CD4-positive, CD25-positive, alpha-beta regulatory T cell (primary cell): Measurements from ENCODE around the gene OR1S1. TPM values are rescaled to one million over a fixed set of nuclear protein-coding genes. Genes with fewer than 3 reads are reported as not detected.
"Not testable (repeated sequence)": the region's sequence is repeated elsewhere in the genome, so short reads cannot be mapped to it uniquely, and the experiment has no call there.

Source experiments
- ATAC-seq, 2 donors: fragments of 150-1000 bp; cut with Tn5 transposase; one replicate each; pipeline ENCODE4 v1.10.0; 2021; ENCODE audit warnings: low read depth in 2 of 2, moderate number of reproducible peaks in 2 of 2, moderate library complexity in 1 of 2
- DNase-seq, 3 donors: peaks; one replicate each; pipeline versions ENCODE4 v3.0.0 to v3.0.0-alpha.2; 2012 to 2022; ENCODE audit warnings: mixed read lengths in 1 of 3
- H3K27ac ChIP-seq: one replicate; pipeline ENCODE4 v1.7.0; 2013; ENCODE audit warnings: mild to moderate bottlenecking, low read length; ENCODE audit not compliant: insufficient read depth, poor library complexity, severe bottlenecking
- H3K27me3 ChIP-seq: one replicate; pipeline ENCODE4 v1.7.0; 2013; ENCODE audit warnings: low read length; ENCODE audit not compliant: control insufficient read depth, insufficient read depth
- H3K36me3 ChIP-seq: one replicate; pipeline ENCODE4 v1.7.0; 2013; ENCODE audit warnings: mild to moderate bottlenecking, low read length, moderate library complexity; ENCODE audit not compliant: control insufficient read depth, insufficient read depth
- H3K4me1 ChIP-seq: 2 replicates; pipeline ENCODE4 v1.7.0; 2013; ENCODE audit warnings: mild to moderate bottlenecking, low read length; ENCODE audit not compliant: insufficient read depth, control insufficient read depth, poor library complexity, severe bottlenecking
- H3K4me3 ChIP-seq: one replicate; pipeline ENCODE4 v1.7.0; 2013; ENCODE audit warnings: low read depth, mild to moderate bottlenecking, low read length, moderate library complexity
- H3K9me3 ChIP-seq, 2 experiments: 1 replicate in 1 of 2; 2 replicates in 1 of 2; pipeline ENCODE4 v1.7.0; 2013; ENCODE audit warnings: low read length in 2 of 2, mild to moderate bottlenecking in 1 of 2, moderate library complexity in 1 of 2; ENCODE audit not compliant: control insufficient read depth in 2 of 2
- H3K27ac Mint-ChIP-seq, 3 donors: one replicate each; pipeline ENCODE4 v1.8.0; 2020 to 2022; ENCODE audit warnings: mild to moderate bottlenecking in 3 of 3, mixed read lengths in 3 of 3, moderate library complexity in 2 of 3
- H3K27me3 Mint-ChIP-seq: one replicate; pipeline ENCODE4 v1.8.0; 2022; ENCODE audit warnings: mild to moderate bottlenecking, mixed read lengths
- H3K36me3 Mint-ChIP-seq: one replicate; pipeline ENCODE4 v1.8.0; 2020; ENCODE audit warnings: mixed read lengths
- H3K4me1 Mint-ChIP-seq, 4 donors: one replicate each; pipeline ENCODE4 v1.8.0; 2020 to 2022; ENCODE audit warnings: mixed read lengths in 4 of 4, mild to moderate bottlenecking in 1 of 4
- H3K4me3 Mint-ChIP-seq, 4 donors: one replicate each; pipeline ENCODE4 v1.8.0; 2020 to 2022; ENCODE audit warnings: mild to moderate bottlenecking in 4 of 4, mixed read lengths in 4 of 4, moderate library complexity in 3 of 4
- H3K9me3 Mint-ChIP-seq, 7 donors: one replicate each; pipeline ENCODE4 v1.8.0; 2020 to 2022; ENCODE audit warnings: mixed read lengths in 7 of 7, mild to moderate bottlenecking in 3 of 7, moderate library complexity in 2 of 7
- polyA plus RNA-seq, 4 donors: library from polyadenylated mRNA; unstranded; fragments of 300-500 nt; fragmentation: Illumina TruSeq; gene quantifications; one replicate each; pipeline ENCODE4 v1.2.3, GENCODE V29; 2021
- total RNA-seq: library from RNA; stranded (reverse); gene quantifications from one replicate; pipeline ENCODE4 v1.2.3, GENCODE V29; 2022

OR1S1 gene
- total RNA-seq, result not detected
- not detected for polyA plus RNA-seq

DNA sequence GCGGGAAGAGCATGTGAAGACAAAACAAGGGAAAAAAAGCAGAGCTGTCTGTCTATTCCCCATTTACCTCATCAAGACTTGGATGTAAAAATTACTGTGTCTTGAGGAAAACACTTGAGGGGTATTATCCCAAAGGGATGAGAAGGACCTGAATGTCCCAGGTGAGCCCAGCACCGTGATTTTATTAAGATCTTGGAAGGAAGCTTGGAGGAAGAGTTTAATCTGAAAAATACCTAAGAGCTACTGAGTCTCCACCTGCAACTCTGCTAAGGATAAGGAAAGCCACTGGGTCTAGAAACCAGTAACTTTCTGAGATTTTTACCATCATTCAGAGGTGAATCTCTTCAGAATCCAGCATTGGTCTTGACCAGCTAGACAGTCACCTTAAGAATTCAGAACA lies at the start of gene OR1S1:
Gene OR1S1, plus strand, starts transcription at position 301 of the 400 bp plus-strand sequence.
- not testable (repeated sequence) for H3K9me3 ChIP-seq, H3K27ac ChIP-seq, H3K36me3 ChIP-seq, H3K27me3 ChIP-seq, ATAC-seq, H3K27ac Mint-ChIP-seq, H3K27me3 Mint-ChIP-seq, H3K9me3 Mint-ChIP-seq, H3K4me1 Mint-ChIP-seq, DNase-seq, H3K4me3 ChIP-seq, H3K4me3 Mint-ChIP-seq, H3K4me1 ChIP-seq, H3K36me3 Mint-ChIP-seq

DNA sequence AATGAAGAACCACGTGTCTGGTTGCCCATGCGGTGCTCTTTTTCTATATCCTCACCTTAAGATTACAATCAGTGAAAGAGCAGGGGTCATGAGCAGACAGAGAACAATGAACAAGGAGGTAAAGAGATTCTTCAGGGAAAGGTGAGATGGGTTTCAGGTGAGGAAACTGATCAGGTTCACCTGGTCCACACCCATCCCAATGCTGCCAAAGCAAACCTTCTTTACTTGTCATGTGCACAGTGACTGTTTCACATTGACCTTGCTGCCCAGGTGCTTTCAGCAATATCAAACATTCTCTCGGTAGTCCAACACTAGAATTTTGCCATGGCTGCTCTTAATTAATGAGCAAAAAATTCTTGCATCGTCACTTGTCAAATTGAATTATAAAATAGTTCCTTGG lies 48.1 kb upstream of the OR1S1 start:
- H3K4me1 ChIP-seq, result no peaks in the 10 kb centered on the region
- Mint-ChIP-seq H3K9me3 (peaks cover 0 to 5% (median 0%) of the 10 kb centered on the region in 7 donors), H3K27ac (no peak overlapping the region), H3K36me3 (no peaks in the 10 kb centered on the region), H3K4me3 (no peak overlapping the region), H3K4me1 (no peaks in the 10 kb centered on the region), H3K27me3 (no peaks in the 10 kb centered on the region)
- no peaks in the 10 kb centered on the region for H3K9me3 ChIP-seq
- ATAC-seq, result no peak
- DNase-seq, result no peak
- H3K27ac ChIP-seq, result no peak overlapping the region
- no peak overlapping the region for H3K4me3 ChIP-seq
- H3K36me3 ChIP-seq, result no peaks in the 10 kb centered on the region
- H3K27me3 ChIP-seq, result no peaks in the 10 kb centered on the region

DNA sequence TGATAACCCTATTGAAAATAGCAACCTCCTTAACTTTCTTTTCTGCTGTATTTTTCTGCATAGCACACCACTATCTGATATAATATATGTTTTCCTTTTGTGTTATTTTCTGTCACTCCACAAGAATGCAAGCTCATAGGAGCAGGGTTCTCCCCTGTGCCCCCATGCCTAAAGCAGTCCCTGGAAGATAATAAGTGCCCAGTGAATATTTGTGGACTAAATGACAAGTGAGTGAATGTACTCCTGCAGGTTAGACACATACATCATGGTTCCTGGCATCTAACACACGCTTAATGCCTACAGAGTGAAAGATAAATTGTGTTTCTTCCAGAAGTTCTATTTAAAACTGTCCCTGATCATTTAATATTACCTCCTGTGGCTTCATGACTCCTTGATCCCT lies 47.5 kb upstream of the OR1S1 start:
- Histone ChIP-seq H3K4me1 (no peaks in the 10 kb centered on the region), H3K4me3 (no peak overlapping the region), H3K36me3 (no peaks in the 10 kb centered on the region), H3K27me3 (no peaks in the 10 kb centered on the region), H3K27ac (no peak overlapping the region), H3K9me3 (no peaks in the 10 kb centered on the region)
- ATAC-seq (no peak), DNase-seq (no peak)
- no peak overlapping the region for H3K4me3 Mint-ChIP-seq
- H3K4me1 Mint-ChIP-seq, result no peaks in the 10 kb centered on the region
- no peaks in the 10 kb centered on the region for H3K27me3 Mint-ChIP-seq
- no peak overlapping the region for H3K27ac Mint-ChIP-seq
- peaks cover 0 to 2% (median 0%) of the 10 kb centered on the region in 7 donors for H3K9me3 Mint-ChIP-seq
- no peaks in the 10 kb centered on the region for H3K36me3 Mint-ChIP-seq

DNA sequence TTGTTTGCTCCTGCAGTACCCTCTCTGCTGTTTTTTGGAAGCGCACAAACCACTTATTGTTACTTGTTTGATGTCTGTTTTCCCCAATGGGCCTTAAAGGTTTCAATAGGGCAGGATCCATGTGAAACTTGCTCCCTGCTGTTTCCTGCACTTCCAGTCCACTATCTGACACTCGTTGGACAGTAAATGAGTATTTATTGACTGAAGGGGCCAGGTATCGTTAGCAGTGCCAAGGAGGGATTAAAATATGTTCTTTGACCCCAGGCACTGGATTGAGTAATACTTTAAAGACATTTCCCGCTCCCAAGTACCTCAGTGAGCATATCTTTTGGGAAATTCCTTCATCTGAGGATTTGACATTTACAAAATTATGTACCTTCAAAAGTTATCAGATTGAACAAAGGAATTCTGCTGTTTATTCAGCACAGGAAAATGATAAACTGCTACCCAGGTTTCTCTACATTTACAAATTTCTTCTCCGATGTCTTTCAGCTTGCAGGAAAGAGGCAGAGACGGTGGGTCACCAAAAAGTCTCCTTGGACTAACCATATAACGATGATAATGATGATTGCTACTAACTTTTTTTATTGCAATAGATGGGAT lies 46.9 kb upstream of the OR1S1 start:
- no peak overlapping the region for H3K27ac ChIP-seq
- ATAC-seq (no peak), DNase-seq (no peak)
- Mint-ChIP-seq H3K4me1 (no peaks in the 10 kb centered on the region), H3K4me3 (no peak overlapping the region), H3K27ac (no peak overlapping the region), H3K36me3 (no peaks in the 10 kb centered on the region), H3K9me3 (peaks cover 0 to 2% (median 0%) of the 10 kb centered on the region in 7 donors), H3K27me3 (peaks cover 4% of the 10 kb centered on the region)
- H3K36me3 ChIP-seq, result no peaks in the 10 kb centered on the region
- no peaks in the 10 kb centered on the region for H3K4me1 ChIP-seq
- H3K9me3 ChIP-seq, result no peaks in the 10 kb centered on the region
- no peaks in the 10 kb centered on the region for H3K27me3 ChIP-seq
- no peak overlapping the region for H3K4me3 ChIP-seq

DNA sequence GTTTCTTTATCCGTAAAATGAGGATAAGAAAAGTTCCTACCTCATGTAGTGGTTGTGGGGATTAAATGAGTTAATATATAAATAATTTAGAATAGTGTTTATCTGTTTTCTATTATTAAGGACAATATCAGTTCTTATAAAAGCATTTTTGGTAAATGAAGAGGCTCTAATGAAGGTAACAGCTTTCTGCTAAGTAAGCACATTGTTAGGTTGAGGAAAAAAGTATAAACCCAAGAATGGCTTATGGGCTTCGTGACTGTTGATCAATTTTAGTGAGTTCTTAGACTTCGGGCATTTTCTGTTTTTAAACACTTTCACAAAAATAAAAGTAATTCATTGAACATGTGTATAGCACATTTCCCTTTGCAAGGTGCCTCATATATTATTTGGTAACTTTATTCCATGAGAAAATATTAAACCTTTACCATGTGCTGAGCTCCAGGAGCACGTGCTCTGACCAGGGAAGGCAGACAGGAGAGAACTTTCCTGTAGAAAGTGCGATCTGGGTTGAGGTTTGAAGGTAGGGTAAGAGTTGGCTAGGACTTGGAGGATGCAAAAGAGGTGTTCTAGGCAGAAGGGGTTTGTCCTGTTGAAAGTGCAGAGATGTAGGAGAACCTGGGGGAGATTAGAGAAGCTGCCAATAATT lies 35.0 kb upstream of the OR1S1 start:
- ATAC-seq (no peak), DNase-seq (no peak)
- H3K4me1 ChIP-seq, result no peaks in the 10 kb centered on the region
- H3K27me3 ChIP-seq, result no peaks in the 10 kb centered on the region
- H3K27ac ChIP-seq, result no peak overlapping the region
- no peaks in the 10 kb centered on the region for H3K36me3 Mint-ChIP-seq
- H3K4me3 ChIP-seq, result no peak overlapping the region
- H3K36me3 ChIP-seq, result no peaks in the 10 kb centered on the region
- H3K4me1 Mint-ChIP-seq, result no peaks in the 10 kb centered on the region
- H3K9me3 ChIP-seq, result no peaks in the 10 kb centered on the region
- H3K27me3 Mint-ChIP-seq, result peaks cover 8% of the 10 kb centered on the region
- H3K27ac Mint-ChIP-seq, result no peak overlapping the region
- H3K4me3 Mint-ChIP-seq, result no peak overlapping the region
- peaks cover 0 to 7% (median 0%) of the 10 kb centered on the region in 7 donors for H3K9me3 Mint-ChIP-seq

DNA sequence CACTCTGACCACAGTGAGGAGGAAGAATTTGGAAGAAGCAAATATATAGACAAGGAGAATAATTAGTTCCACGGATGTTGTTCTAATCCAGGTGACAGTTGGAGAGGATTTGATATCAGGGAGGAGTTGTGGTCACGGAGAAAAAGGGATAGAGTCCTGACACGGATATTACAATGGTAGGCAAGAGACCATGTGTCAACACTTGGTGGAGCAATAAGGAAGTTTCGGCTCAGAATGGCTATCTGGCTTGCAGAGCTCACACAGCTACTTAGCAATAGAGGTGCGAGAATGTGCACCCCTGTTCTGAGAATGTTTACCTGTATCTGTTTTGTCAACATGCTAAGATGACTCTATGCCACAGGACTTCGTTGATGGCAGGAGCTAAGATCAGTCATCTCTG lies 34.1 kb upstream of the OR1S1 start:
- Histone ChIP-seq H3K9me3 (no peaks in the 10 kb centered on the region), H3K4me3 (no peak overlapping the region), H3K36me3 (no peaks in the 10 kb centered on the region), H3K4me1 (no peaks in the 10 kb centered on the region), H3K27me3 (no peaks in the 10 kb centered on the region), H3K27ac (no peak overlapping the region)
- ATAC-seq (no peak), DNase-seq (no peak)
- H3K9me3 Mint-ChIP-seq, result peaks cover 0 to 7% (median 0%) of the 10 kb centered on the region in 7 donors
- H3K27ac Mint-ChIP-seq, result no peak overlapping the region
- H3K4me3 Mint-ChIP-seq, result no peak overlapping the region
- H3K36me3 Mint-ChIP-seq, result no peaks in the 10 kb centered on the region
- H3K4me1 Mint-ChIP-seq, result no peaks in the 10 kb centered on the region
- H3K27me3 Mint-ChIP-seq, result peaks cover 8% of the 10 kb centered on the region

DNA sequence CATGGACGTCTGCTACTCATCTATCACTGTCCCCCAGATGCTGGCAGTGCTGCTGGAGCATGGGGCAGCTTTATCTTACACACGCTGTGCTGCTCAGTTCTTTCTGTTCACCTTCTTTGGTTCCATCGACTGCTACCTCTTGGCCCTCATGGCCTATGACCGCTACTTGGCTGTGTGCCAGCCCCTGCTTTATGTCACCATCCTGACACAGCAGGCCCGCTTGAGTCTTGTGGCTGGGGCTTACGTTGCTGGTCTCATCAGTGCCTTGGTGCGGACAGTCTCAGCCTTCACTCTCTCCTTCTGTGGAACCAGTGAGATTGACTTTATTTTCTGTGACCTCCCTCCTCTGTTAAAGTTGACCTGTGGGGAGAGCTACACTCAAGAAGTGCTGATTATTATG lies 32.9 kb upstream of the OR1S1 start:
- H3K4me3 ChIP-seq, result no peak overlapping the region
- no peaks in the 10 kb centered on the region for H3K4me1 ChIP-seq
- Mint-ChIP-seq H3K4me3 (no peak overlapping the region), H3K27me3 (peaks cover 8% of the 10 kb centered on the region), H3K36me3 (no peaks in the 10 kb centered on the region), H3K27ac (no peak overlapping the region), H3K4me1 (no peaks in the 10 kb centered on the region), H3K9me3 (peaks cover 0 to 7% (median 0%) of the 10 kb centered on the region in 7 donors)
- DNase-seq, result no peak
- no peaks in the 10 kb centered on the region for H3K9me3 ChIP-seq
- H3K27me3 ChIP-seq, result no peaks in the 10 kb centered on the region
- ATAC-seq, result no peak
- H3K27ac ChIP-seq, result no peak overlapping the region
- no peaks in the 10 kb centered on the region for H3K36me3 ChIP-seq

DNA sequence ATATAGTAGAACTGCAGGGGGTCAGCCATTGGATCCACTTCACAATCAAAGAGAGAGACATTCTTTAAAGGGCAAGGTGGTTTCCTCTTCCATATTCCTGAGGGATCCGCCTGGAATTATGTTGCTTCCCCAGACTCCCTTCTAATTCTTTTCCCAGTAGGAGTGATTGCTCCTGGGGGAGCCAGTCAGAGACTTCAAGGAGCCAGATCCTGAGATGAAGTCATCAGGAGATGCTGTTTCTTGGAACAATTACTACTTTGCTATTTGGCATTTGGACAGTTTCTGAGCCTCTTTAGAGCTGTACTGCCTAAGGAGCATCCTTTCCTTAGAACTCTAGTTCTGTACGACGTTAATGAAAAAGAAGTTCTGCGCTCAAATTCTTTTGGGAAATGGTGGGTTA lies 25.6 kb upstream of the OR1S1 start:
- no peaks in the 10 kb centered on the region for H3K27me3 Mint-ChIP-seq

More for the DNA sequence above, 25.6 kb upstream of the OR1S1 start:
- no peaks in the 10 kb centered on the region for H3K4me1 Mint-ChIP-seq
- no peak for ATAC-seq
- H3K9me3 Mint-ChIP-seq, result peaks cover 0 to 2% (median 0%) of the 10 kb centered on the region in 7 donors
- no peaks in the 10 kb centered on the region for H3K36me3 Mint-ChIP-seq
- no peak overlapping the region for H3K4me3 Mint-ChIP-seq
- H3K9me3 ChIP-seq, result no peaks in the 10 kb centered on the region
- DNase-seq, result no peak
- no peaks in the 10 kb centered on the region for H3K4me1 ChIP-seq
- H3K36me3 ChIP-seq, result no peaks in the 10 kb centered on the region
- no peak overlapping the region for H3K27ac Mint-ChIP-seq
- H3K4me3 ChIP-seq, result no peak overlapping the region
- no peaks in the 10 kb centered on the region for H3K27me3 ChIP-seq
- H3K27ac ChIP-seq, result no peak overlapping the region
